Umbilical cord (tissue), 2 donors: ENCODE measurements around the gene LDHB. TPM values are rescaled to one million over a fixed set of nuclear protein-coding genes. Genes with fewer than 3 reads are reported as not detected.
"Not testable (repeated sequence)": the region's sequence is repeated elsewhere in the genome, so short reads cannot be mapped to it uniquely, and the experiment has no call there.

Source experiments
- DNase-seq: peaks from one replicate; pipeline ENCODE4 v3.0.0-alpha.2; 2015; ENCODE audit warnings: low spot score
- total RNA-seq: library from RNA; depleted of rRNA; stranded (reverse); fragments of >200 nt; gene quantifications from one replicate; pipeline ENCODE4 v1.2.3, GENCODE V29; 2014; ENCODE audit warnings: low replicate concordance; ENCODE audit not compliant: insufficient read depth

The LDHB gene
- 140 TPM for total RNA-seq

GRCh38 chr12:21657326-21658077 lies at the start of gene LDHB:
TSS of gene LDHB (minus strand) at chr12:21657842. CDS start at chr12:21654671, 3,171 bp downstream.
- DNase-seq, result peak; percentile 98

- DNase-seq, result no peak
These were observed 47.2 kb upstream of the LDHB start for GRCh38 chr12:21704847-21705246.

GRCh38 chr12:21699851-21700250 lies 42.2 kb upstream of the LDHB start:
- no peak for DNase-seq

- peak; percentile 64 for DNase-seq
These were observed 40.4 kb upstream of the LDHB start for GRCh38 chr12:21697904-21698630.

- DNase-seq, result no peak
These were observed 39.0 kb upstream of the LDHB start for GRCh38 chr12:21696625-21697024.

GRCh38 chr12:21695986-21696385 lies 38.3 kb upstream of the LDHB start:
- peak; percentile 58 for DNase-seq

GRCh38 chr12:21694660-21695059 lies 37.0 kb upstream of the LDHB start:
- DNase-seq, result no peak

GRCh38 chr12:21691515-21691914 lies 33.9 kb upstream of the LDHB start:
- DNase-seq, result no peak

GRCh38 chr12:21690704-21691368 lies 33.2 kb upstream of the LDHB start:
- DNase-seq, result no peak

GRCh38 chr12:21683115-21683514 lies 25.5 kb upstream of the LDHB start:
- no peak for DNase-seq

- DNase-seq, result no peak
These were observed 21.3 kb upstream of the LDHB start for GRCh38 chr12:21678959-21679358.

GRCh38 chr12:21677622-21678277 lies 20.1 kb upstream of the LDHB start:
- DNase-seq, result no peak

GRCh38 chr12:21677204-21677603 lies 19.6 kb upstream of the LDHB start:
- DNase-seq, result no peak

- no peak for DNase-seq
These were observed 19.1 kb upstream of the LDHB start for GRCh38 chr12:21676776-21677175.

GRCh38 chr12:21675641-21676040 lies 18.0 kb upstream of the LDHB start:
- no peak for DNase-seq

GRCh38 chr12:21675096-21675495 lies 17.5 kb upstream of the LDHB start:
- peak; percentile 13 for DNase-seq

GRCh38 chr12:21673830-21674552 lies 16.3 kb upstream of the LDHB start:
- not testable (repeated sequence) for DNase-seq

GRCh38 chr12:21672146-21672545 lies 14.5 kb upstream of the LDHB start:
- DNase-seq, result peak; percentile 25

GRCh38 chr12:21666722-21667121 lies 9.1 kb upstream of the LDHB start:
- peak; percentile 44 for DNase-seq

- no peak for DNase-seq
These were observed 8.2 kb upstream of the LDHB start for GRCh38 chr12:21665816-21666215.

GRCh38 chr12:21662122-21662792 lies 4.6 kb upstream of the LDHB start:
- DNase-seq, result no peak
